Type B pancreatic cell (in vitro differentiated cells): ENCODE data around the gene LYRM4. TPM values are rescaled to one million over a fixed set of nuclear protein-coding genes. Genes with fewer than 3 reads are reported as not detected.

Experiments used
- DNase-seq: peaks from one replicate; pipeline ENCODE4 v3.0.0; 2021; ENCODE audit warnings: mixed read lengths; ENCODE audit not compliant: unreplicated experiment; ENCODE audit errors: extremely low spot score
- H3K27ac Mint-ChIP-seq: 2 replicates; pipeline ENCODE4 v1.8.0; 2021; ENCODE audit warnings: mild to moderate bottlenecking, mixed read lengths
- H3K27me3 Mint-ChIP-seq: 2 replicates; pipeline ENCODE4 v1.8.0; 2021; ENCODE audit warnings: mixed read lengths
- H3K36me3 Mint-ChIP-seq: 2 replicates; pipeline ENCODE4 v1.8.0; 2021; ENCODE audit warnings: mixed read lengths
- H3K4me1 Mint-ChIP-seq: one replicate; pipeline ENCODE4 v1.8.0; 2021; ENCODE audit warnings: mixed read lengths; ENCODE audit not compliant: unreplicated experiment
- H3K4me3 Mint-ChIP-seq: 2 replicates; pipeline ENCODE4 v1.8.0; 2021; ENCODE audit warnings: mild to moderate bottlenecking, mixed read lengths
- H3K9me3 Mint-ChIP-seq: 2 replicates; pipeline ENCODE4 v1.8.0; 2021; ENCODE audit warnings: mixed read lengths
- total RNA-seq: library from RNA; stranded (reverse); gene quantifications from 2 replicates; pipeline ENCODE4 v1.2.1, GENCODE V29; 2021; ENCODE audit warnings: low replicate concordance
- TF ChIP-seq, protein P1 (sequence below): fragments of 200-600 bp; sonication (generic); conservative IDR thresholded peaks from 2 replicates; pipeline ENCODE4 v1.5.0; 2021; ENCODE audit warnings: antibody characterized with exemption, mild to moderate bottlenecking

The LYRM4 gene
- total RNA-seq, 1 donor from 2014 or later: 39.5 TPM

- H3K27me3 Mint-ChIP-seq: no peaks in the 10 kb centered on the region
- TF ChIP-seq, protein P1, sequence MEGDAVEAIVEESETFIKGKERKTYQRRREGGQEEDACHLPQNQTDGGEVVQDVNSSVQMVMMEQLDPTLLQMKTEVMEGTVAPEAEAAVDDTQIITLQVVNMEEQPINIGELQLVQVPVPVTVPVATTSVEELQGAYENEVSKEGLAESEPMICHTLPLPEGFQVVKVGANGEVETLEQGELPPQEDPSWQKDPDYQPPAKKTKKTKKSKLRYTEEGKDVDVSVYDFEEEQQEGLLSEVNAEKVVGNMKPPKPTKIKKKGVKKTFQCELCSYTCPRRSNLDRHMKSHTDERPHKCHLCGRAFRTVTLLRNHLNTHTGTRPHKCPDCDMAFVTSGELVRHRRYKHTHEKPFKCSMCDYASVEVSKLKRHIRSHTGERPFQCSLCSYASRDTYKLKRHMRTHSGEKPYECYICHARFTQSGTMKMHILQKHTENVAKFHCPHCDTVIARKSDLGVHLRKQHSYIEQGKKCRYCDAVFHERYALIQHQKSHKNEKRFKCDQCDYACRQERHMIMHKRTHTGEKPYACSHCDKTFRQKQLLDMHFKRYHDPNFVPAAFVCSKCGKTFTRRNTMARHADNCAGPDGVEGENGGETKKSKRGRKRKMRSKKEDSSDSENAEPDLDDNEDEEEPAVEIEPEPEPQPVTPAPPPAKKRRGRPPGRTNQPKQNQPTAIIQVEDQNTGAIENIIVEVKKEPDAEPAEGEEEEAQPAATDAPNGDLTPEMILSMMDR: peak; percentile 52
- no peak for DNase-seq
- no peak overlapping the region for H3K27ac Mint-ChIP-seq
- H3K9me3 Mint-ChIP-seq: no peaks in the 10 kb centered on the region
- H3K4me1 Mint-ChIP-seq: peaks cover 19% of the 10 kb centered on the region
- H3K36me3 Mint-ChIP-seq: peaks cover 3% of the 10 kb centered on the region
- H3K4me3 Mint-ChIP-seq: no peak overlapping the region
Measured at GRCh38 chr6:5302995-5303622, 42.4 kb upstream of the LYRM4 start.

GRCh38 chr6:5302220-5302946 is 41.6 kb upstream of the LYRM4 start:
- peaks cover 19% of the 10 kb centered on the region for H3K4me1 Mint-ChIP-seq
- TF ChIP-seq, protein P1: no peak
- no peak overlapping the region for H3K27ac Mint-ChIP-seq
- no peak for DNase-seq
- H3K9me3 Mint-ChIP-seq: no peaks in the 10 kb centered on the region
- H3K27me3 Mint-ChIP-seq: no peaks in the 10 kb centered on the region
- H3K4me3 Mint-ChIP-seq: no peak overlapping the region
- H3K36me3 Mint-ChIP-seq: no peaks in the 10 kb centered on the region

DNA sequence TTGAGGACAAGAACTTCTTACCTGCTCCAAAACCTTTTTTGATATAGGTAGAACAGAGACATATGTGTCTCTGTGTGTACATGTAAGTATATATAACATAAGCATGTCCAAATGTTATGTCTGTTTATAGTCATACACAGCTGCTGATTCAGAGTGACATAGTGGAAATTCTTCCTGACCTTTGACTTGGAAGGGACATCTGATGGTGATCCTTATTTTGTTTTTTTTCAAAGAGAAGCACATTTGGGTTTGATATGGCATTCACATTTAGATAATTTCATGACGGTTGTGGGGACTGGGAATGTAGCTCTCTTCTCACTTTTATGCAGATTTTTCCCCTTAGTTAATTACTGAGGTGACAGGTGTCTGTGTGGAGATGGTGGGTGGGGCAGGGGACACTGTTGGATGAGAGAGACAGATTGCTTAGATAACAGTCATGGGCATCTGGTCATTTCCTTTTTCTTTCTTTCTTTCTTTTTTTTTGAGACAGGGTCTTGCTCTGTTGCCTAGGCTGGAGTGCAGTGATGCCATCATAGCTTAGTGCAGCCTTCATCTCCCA is 39.5 kb upstream of the LYRM4 start:
- H3K27ac Mint-ChIP-seq: no peak overlapping the region
- TF ChIP-seq, protein P1: no peak
- H3K4me1 Mint-ChIP-seq: peaks cover 19% of the 10 kb centered on the region
- no peak for DNase-seq
- H3K27me3 Mint-ChIP-seq: no peaks in the 10 kb centered on the region
- H3K4me3 Mint-ChIP-seq: no peak overlapping the region
- H3K9me3 Mint-ChIP-seq: no peaks in the 10 kb centered on the region
- peaks cover 10% of the 10 kb centered on the region for H3K36me3 Mint-ChIP-seq

- TF ChIP-seq, protein P1: no peak
- Mint-ChIP-seq H3K27ac (no peak overlapping the region), H3K4me1 (peaks cover 30% of the 10 kb centered on the region), H3K9me3 (no peaks in the 10 kb centered on the region), H3K4me3 (no peak overlapping the region), H3K27me3 (no peaks in the 10 kb centered on the region), H3K36me3 (peaks cover 14% of the 10 kb centered on the region)
- DNase-seq: no peak
Measured at GRCh38 chr6:5295623-5296022, 34.9 kb upstream of the LYRM4 start.

DNA sequence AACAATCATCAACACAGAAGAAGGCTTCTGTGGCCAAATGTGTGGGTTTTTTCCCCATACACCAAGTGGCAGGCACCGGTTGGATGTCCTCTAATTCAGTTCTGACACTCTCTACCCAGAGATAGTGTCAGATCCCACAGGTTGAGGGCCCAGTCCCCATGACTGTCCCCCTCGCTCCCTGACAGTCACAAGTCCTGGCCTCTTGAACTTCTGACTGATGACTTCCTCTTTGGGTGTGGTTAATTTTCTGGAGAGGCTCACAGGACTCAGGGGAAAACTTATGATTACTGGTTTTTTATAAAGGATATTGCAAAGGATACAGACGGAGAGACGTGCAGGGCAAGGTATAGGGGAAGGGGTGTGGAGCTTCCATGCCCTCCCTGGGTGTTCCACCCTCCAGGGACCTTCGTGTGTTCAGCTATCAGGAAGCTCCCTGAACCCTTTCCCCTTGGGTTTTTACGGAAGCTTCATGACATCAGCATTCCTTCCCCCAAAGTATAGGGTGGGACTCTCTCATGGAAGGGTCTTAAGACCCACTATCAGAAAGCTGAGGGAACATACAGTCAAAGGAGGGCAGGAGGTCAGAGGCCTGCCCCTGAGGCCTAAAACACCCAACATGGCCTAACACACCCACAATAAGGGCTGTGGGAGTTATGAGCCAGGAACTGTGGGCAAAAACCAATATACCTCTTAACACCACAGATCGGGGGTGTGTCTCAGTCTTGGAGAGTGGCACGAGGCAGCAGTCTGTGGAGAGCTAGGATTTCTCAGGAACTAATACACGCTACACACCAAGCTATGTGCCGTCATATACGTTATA is 33.9 kb upstream of the LYRM4 start:
- no peaks in the 10 kb centered on the region for H3K27me3 Mint-ChIP-seq
- H3K4me1 Mint-ChIP-seq: peaks cover 30% of the 10 kb centered on the region
- no peak overlapping the region for H3K4me3 Mint-ChIP-seq
- no peak for DNase-seq
- peaks cover 14% of the 10 kb centered on the region for H3K36me3 Mint-ChIP-seq
- no peak overlapping the region for H3K27ac Mint-ChIP-seq
- TF ChIP-seq, protein P1: no peak
- H3K9me3 Mint-ChIP-seq: no peaks in the 10 kb centered on the region
